ENCODE results near the gene ARHGAP1. TPM values are rescaled to one million over a fixed set of nuclear protein-coding genes. Genes with fewer than 3 reads are reported as not detected.

Gene ARHGAP1
- total and polyA plus RNA-seq, 9 of the 15 experiments (the other 6 are each of a cell fraction or from before 2014, with no cell fraction given): 3.6 to 30.4 (median 8.2) TPM

DNA sequence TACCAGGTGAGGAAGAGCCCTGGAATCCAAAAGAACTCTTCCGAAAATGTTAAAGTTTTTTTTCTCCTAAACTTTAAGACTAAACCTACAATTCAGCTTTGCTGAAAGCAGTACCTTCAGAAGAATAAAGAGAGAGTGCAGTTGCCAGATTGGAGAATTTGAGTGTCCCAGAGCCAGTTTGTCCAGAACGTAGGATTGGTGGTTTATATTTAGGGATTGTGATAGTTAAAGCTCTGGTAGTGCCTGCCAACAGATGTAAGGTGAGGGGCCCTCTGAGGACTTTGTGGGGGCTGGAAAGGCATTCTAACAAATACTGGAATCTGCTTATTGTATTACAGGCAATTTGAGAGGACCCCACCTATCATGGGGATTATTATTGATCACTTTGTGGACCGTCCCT lies 43.2 kb downstream of the ARHGAP1 start:
- peaks cover 53% of the 10 kb centered on the region; the same call in 2 of the 3 replicates for H3K36me3 ChIP-seq (ENCODE audit: control insufficient read depth, insufficient read depth, low read length)

DNA sequence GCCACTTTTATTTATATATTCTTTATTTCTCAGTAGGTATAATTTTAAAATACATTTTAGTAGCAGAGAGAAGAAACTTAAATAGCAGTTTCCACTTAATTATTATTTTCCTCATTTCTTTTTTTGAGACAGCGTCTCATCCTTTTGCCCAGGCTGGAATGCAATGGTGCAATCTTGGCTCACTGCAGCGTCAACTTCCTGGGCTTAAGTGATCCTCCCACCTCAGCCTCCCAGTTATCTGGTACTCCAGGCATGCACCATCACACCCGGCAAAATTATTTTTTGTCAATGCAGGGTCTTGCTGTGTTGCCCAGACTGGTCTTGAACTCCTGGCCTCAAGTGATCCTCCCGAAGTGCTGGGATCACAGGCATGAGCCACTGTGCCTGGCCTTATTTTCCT lies 44.8 kb downstream of the ARHGAP1 start:
- Histone ChIP-seq H3K36me3 (ENCODE audit: control insufficient read depth, insufficient read depth, low read length) (peaks cover 68% of the 10 kb centered on the region; the same call in 2 of the 3 replicates), H3K4me2 (ENCODE audit: insufficient read depth, low read length) (no peak overlapping the region), H3K9ac (ENCODE audit: insufficient read depth in 1 of 2, low read depth in 2 of 2, low read length in 2 of 2) (no peak overlapping the region), H3K4me3 (no peak overlapping the region), H2AFZ (ENCODE audit: low read depth, low read length) (no peak overlapping the region), H4K20me1 (replicated peaks; ENCODE audit: control insufficient read depth, insufficient read depth, low read length) (no peaks in the 10 kb centered on the region), H3K79me2 (ENCODE audit: control insufficient read depth, insufficient read depth, low read length) (no peaks in the 10 kb centered on the region), H3K9me1 (ENCODE audit: control insufficient read depth, insufficient read depth, low read length) (no peaks in the 10 kb centered on the region), H3K9me3 (replicated peaks; ENCODE audit: control insufficient read depth, insufficient read depth, low read depth, low read length) (no peaks in the 10 kb centered on the region), H3K4me1 (replicated peaks in 1 of 2; ENCODE audit: control insufficient read depth in 2 of 2, insufficient read depth in 2 of 2, low read length in 2 of 2) (no peaks in the 10 kb centered on the region), H3K27me3 (ENCODE audit: control insufficient read depth in 2 of 2, insufficient read depth in 2 of 2, low read length in 2 of 2) (no peaks in the 10 kb centered on the region), H3K27ac (ENCODE audit: extremely low read depth, low read depth, low read length) (no peak overlapping the region)
- intact Hi-C loops (cut with micrococcal nuclease) (no loop called here), in situ Hi-C loops (cut with MboI) (no loop called here)
- FAIRE-seq (no peak), ATAC-seq (no peak), DNase-seq (ENCODE audit: extremely low read depth in 1 of 4, low spot score in 3 of 4) (no peak)
- POLR2A ChIA-PET: interaction anchor here (0.7 kb wide), 1 partner anchor 22 kb away, joined by 3 read pairs; no protein-coding TSS in a partner anchor
- CTCF ChIA-PET (ENCODE audit: low intra/inter-chr PET ratio): no interaction called here
- 39% methylated on average over 4 of the region's 4 CpGs for WGBS (ENCODE audit: insufficient coverage, low coverage, missing lambda C conversion rate)
- no TSS peak for BruUV-seq (replicated peaks)
- TF ChIP-seq MCM3 (IDR thresholded peaks at IDR 0.05) (no peak), RBM22 (IDR thresholded peaks at IDR 0.05; ENCODE audit: low read depth, low read length, poor library complexity, severe bottlenecking) (no peak), E2F3 (CRISPR knock-in tag; IDR thresholded peaks at IDR 0.05) (no peak), RHOXF2B (CRISPR knock-in tag; conservative IDR thresholded peaks at IDR 0.05) (no peak), PCBP2 (IDR thresholded peaks at IDR 0.05; ENCODE audit: low read depth, low read length, poor library complexity, severe bottlenecking) (no peak), PYGO2 (tag; IDR thresholded peaks at IDR 0.05) (no peak), ELF2 (CRISPR knock-in tag; IDR thresholded peaks at IDR 0.05) (no peak)
- TF ChIP-seq, protein P1, sequence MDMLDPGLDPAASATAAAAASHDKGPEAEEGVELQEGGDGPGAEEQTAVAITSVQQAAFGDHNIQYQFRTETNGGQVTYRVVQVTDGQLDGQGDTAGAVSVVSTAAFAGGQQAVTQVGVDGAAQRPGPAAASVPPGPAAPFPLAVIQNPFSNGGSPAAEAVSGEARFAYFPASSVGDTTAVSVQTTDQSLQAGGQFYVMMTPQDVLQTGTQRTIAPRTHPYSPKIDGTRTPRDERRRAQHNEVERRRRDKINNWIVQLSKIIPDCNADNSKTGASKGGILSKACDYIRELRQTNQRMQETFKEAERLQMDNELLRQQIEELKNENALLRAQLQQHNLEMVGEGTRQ (CRISPR knock-in tag; IDR thresholded peaks at IDR 0.05): no peak
- TF ChIP-seq, protein P2, sequence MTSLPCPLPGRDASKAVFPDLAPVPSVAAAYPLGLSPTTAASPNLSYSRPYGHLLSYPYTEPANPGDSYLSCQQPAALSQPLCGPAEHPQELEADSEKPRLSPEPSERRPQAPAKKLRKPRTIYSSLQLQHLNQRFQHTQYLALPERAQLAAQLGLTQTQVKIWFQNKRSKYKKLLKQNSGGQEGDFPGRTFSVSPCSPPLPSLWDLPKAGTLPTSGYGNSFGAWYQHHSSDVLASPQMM (CRISPR knock-in tag; IDR thresholded peaks at IDR 0.05): no peak

More for the DNA sequence above, 43.2 kb downstream of the ARHGAP1 start:
- ChIA-PET POLR2A (interaction anchor here (0.7 to 1.3 kb wide), 3 partner anchors 17 to 87 kb away, joined by 3 read pairs; no protein-coding TSS in a partner anchor), CTCF (ENCODE audit: low intra/inter-chr PET ratio) (no interaction called here)
- Histone ChIP-seq H3K9me1 (ENCODE audit: control insufficient read depth, insufficient read depth, low read length) (no peaks in the 10 kb centered on the region), H3K4me2 (ENCODE audit: insufficient read depth, low read length) (no peak overlapping the region), H3K27me3 (ENCODE audit: control insufficient read depth in 2 of 2, insufficient read depth in 2 of 2, low read length in 2 of 2) (no peaks in the 10 kb centered on the region), H3K27ac (ENCODE audit: extremely low read depth, low read depth, low read length) (no peak overlapping the region), H2AFZ (ENCODE audit: low read depth, low read length) (no peak overlapping the region), H3K4me1 (replicated peaks in 1 of 2; ENCODE audit: control insufficient read depth in 2 of 2, insufficient read depth in 2 of 2, low read length in 2 of 2) (no peaks in the 10 kb centered on the region), H3K79me2 (ENCODE audit: control insufficient read depth, insufficient read depth, low read length) (no peaks in the 10 kb centered on the region), H3K9ac (ENCODE audit: insufficient read depth in 1 of 2, low read depth in 2 of 2, low read length in 2 of 2) (no peak overlapping the region), H3K9me3 (replicated peaks; ENCODE audit: control insufficient read depth, insufficient read depth, low read depth, low read length) (no peaks in the 10 kb centered on the region), H3K4me3 (no peak overlapping the region), H4K20me1 (replicated peaks; ENCODE audit: control insufficient read depth, insufficient read depth, low read length) (no peaks in the 10 kb centered on the region)
- no peak for TF ChIP-seq NCOA2 (IDR thresholded peaks at IDR 0.05; ENCODE audit: partially characterized antibody in 2 of 2)
- no peak for TF ChIP-seq BHLHE40 (IDR thresholded peaks at IDR 0.05; ENCODE audit: low read length)
- no peak for TF ChIP-seq RAD51 (IDR thresholded peaks at IDR 0.05; ENCODE audit: borderline replicate concordance, low read depth)
- no peak for TF ChIP-seq KAT8 (IDR thresholded peaks at IDR 0.05; ENCODE audit: low read depth)
- TF ChIP-seq ZNF75A (CRISPR knock-in tag; IDR thresholded peaks at IDR 0.05): no peak
- TF ChIP-seq TGIF2 (CRISPR knock-in tag; IDR thresholded peaks at IDR 0.05): no peak
- no peak for TF ChIP-seq BRD9 (IDR thresholded peaks at IDR 0.05; ENCODE audit: low read depth, partially characterized antibody)
- ATAC-seq (no peak), DNase-seq (ENCODE audit: extremely low read depth in 1 of 4, low spot score in 3 of 4) (no peak), FAIRE-seq (no peak)
- in situ Hi-C loops (cut with MboI): no loop called here
- 82% methylated on average over 3 of the region's 3 CpGs for WGBS (ENCODE audit: insufficient coverage, low coverage, missing lambda C conversion rate)
- intact Hi-C loops (cut with micrococcal nuclease): no loop called here
- no TSS peak for BruUV-seq (replicated peaks)
